CD14-positive monocyte (primary cell): Measurements from ENCODE around the gene HARBI1. TPM values are rescaled to one million over a fixed set of nuclear protein-coding genes. Genes with fewer than 3 reads are reported as not detected.

Experiments
- DNase-seq, 3 donors: peaks; one replicate each; pipeline ENCODE4 v3.0.0-alpha.2; 2011 to 2022
- H2AFZ ChIP-seq: 2 replicates; pipeline ENCODE4 v1.6.0; 2012; ENCODE audit warnings: mild to moderate bottlenecking, low read depth, low read length, inconsistent platforms; ENCODE audit not compliant: insufficient read depth, poor library complexity, severe bottlenecking
- H3K27ac ChIP-seq, 2 donors: 1 replicate in 1 of 2; 2 replicates in 1 of 2; pipeline ENCODE4 v1.5.1; 2012 to 2013; ENCODE audit warnings: low read length in 2 of 2, control low read depth in 1 of 2, inconsistent platforms in 1 of 2, low read depth in 1 of 2, mild to moderate bottlenecking in 1 of 2
- H3K27me3 ChIP-seq, 2 donors: one replicate each; pipeline versions ENCODE4 v1.6.0 to v1.6.1; 2011 to 2013; ENCODE audit warnings: low read length in 2 of 2; ENCODE audit not compliant: control insufficient read depth in 2 of 2, insufficient read depth in 2 of 2
- H3K36me3 ChIP-seq, 2 donors: replicated peaks in 1 of 2; 1 replicate in 1 of 2; 2 replicates in 1 of 2; pipeline versions ENCODE4 v1.5.1 to v1.6.1; 2012 to 2013; ENCODE audit warnings: low read length in 2 of 2, control low read depth in 1 of 2, inconsistent platforms in 1 of 2, mild to moderate bottlenecking in 1 of 2; ENCODE audit not compliant: insufficient read depth in 2 of 2, control insufficient read depth in 1 of 2
- H3K4me1 ChIP-seq, 2 donors: 1 replicate in 1 of 2; 2 replicates in 1 of 2; pipeline versions ENCODE4 v1.5.1 to v1.6.1; 2012 to 2013; ENCODE audit warnings: low read length in 2 of 2, control low read depth in 1 of 2, inconsistent platforms in 1 of 2, mild to moderate bottlenecking in 1 of 2, moderate library complexity in 1 of 2; ENCODE audit not compliant: insufficient read depth in 2 of 2, control insufficient read depth in 1 of 2
- H3K4me2 ChIP-seq: replicated peaks from 2 replicates; pipeline ENCODE3; 2012; ENCODE audit warnings: low read length, moderate library complexity, mild to moderate bottlenecking; ENCODE audit not compliant: poor library complexity, severe bottlenecking; ENCODE audit errors: extremely low read depth
- H3K4me3 ChIP-seq, 3 experiments: fragments of 200-600 bp in 1 of 3; sonication (generic) in 1 of 3; replicated peaks in 1 of 3; 1 replicate in 2 of 3; 2 replicates in 1 of 3; pipeline ENCODE4 v1.5.1; 2011 to 2013; ENCODE audit warnings: low read length in 3 of 3, mild to moderate bottlenecking in 3 of 3, control low read depth in 2 of 3, low read depth in 2 of 3, inconsistent platforms in 1 of 3, moderate library complexity in 1 of 3
- H3K79me2 ChIP-seq: 2 replicates; pipeline ENCODE4 v1.6.0; 2012; ENCODE audit warnings: mild to moderate bottlenecking, control low read depth, inconsistent platforms, low read length, moderate library complexity; ENCODE audit not compliant: insufficient read depth
- H3K9ac ChIP-seq: 2 replicates; pipeline ENCODE4 v1.6.0; 2017; ENCODE audit warnings: low read length, mild to moderate bottlenecking; ENCODE audit not compliant: insufficient read depth, poor library complexity, severe bottlenecking
- H3K9me3 ChIP-seq, 2 donors: replicated peaks in 1 of 2; 1 replicate in 1 of 2; 2 replicates in 1 of 2; pipeline versions ENCODE4 v1.5.1 to v1.6.1; 2012 to 2013; ENCODE audit warnings: low read length in 2 of 2, control low read depth in 1 of 2; ENCODE audit not compliant: control insufficient read depth in 1 of 2, insufficient read depth in 1 of 2
- H4K20me1 ChIP-seq: 2 replicates; pipeline ENCODE4 v1.6.0; 2012; ENCODE audit warnings: mild to moderate bottlenecking, low read length, control low read depth, moderate library complexity; ENCODE audit not compliant: insufficient read depth
- H3K27ac Mint-ChIP-seq, 7 donors: one replicate each; pipeline ENCODE4 v1.8.0; 2020; ENCODE audit warnings: mild to moderate bottlenecking in 7 of 7, mixed read lengths in 7 of 7, moderate library complexity in 6 of 7, inconsistent platforms in 2 of 7
- H3K27me3 Mint-ChIP-seq, 3 donors: one replicate each; pipeline ENCODE4 v1.8.0; 2021 to 2022; ENCODE audit warnings: low read depth in 3 of 3, mild to moderate bottlenecking in 3 of 3, mixed read lengths in 3 of 3, moderate library complexity in 3 of 3, inconsistent platforms in 1 of 3
- H3K36me3 Mint-ChIP-seq, 2 donors: one replicate each; pipeline ENCODE4 v1.8.0; 2020; ENCODE audit warnings: mixed read lengths in 2 of 2, inconsistent platforms in 1 of 2, mild to moderate bottlenecking in 1 of 2
- H3K4me1 Mint-ChIP-seq: one replicate; pipeline ENCODE4 v1.8.0; 2020; ENCODE audit warnings: mild to moderate bottlenecking, mixed read lengths
- H3K4me3 Mint-ChIP-seq, 2 donors: one replicate each; pipeline ENCODE4 v1.8.0; 2020; ENCODE audit warnings: mild to moderate bottlenecking in 2 of 2, mixed read lengths in 2 of 2, moderate library complexity in 1 of 2
- H3K9me3 Mint-ChIP-seq, 7 donors: one replicate each; pipeline ENCODE4 v1.8.0; 2020 to 2022; ENCODE audit warnings: mixed read lengths in 7 of 7, mild to moderate bottlenecking in 6 of 7, moderate library complexity in 6 of 7, inconsistent platforms in 2 of 7
- WGBS: methylation state at CpG from one replicate; pipeline ENCODE4 v1.1.5; 2013; ENCODE audit warnings: missing lambda C conversion rate; ENCODE audit not compliant: insufficient coverage; 5-methylcytosine and 5-hydroxymethylcytosine counted together
- intact Hi-C, 2 donors: fragments of 100-400 bp; cut with micrococcal nuclease; formaldehyde crosslinking; loops; one replicate each; pipeline versions ENCODE4 v1.15.0 to v1.15.1; 2023
- polyA plus RNA-seq, 3 donors: library from polyadenylated mRNA; depleted of rRNA in 1 of 3; unstranded in 2 of 3; stranded (reverse) in 1 of 3; fragments of 300-500 nt in 2 of 3; fragments of >200 nt in 1 of 3; fragmentation: Illumina TruSeq in 2 of 3; gene quantifications; 1 replicate in 2 of 3; 2 replicates in 1 of 3; pipeline ENCODE4 v1.2.3, GENCODE V29; 2012 to 2021
- TF ChIP-seq, protein P1 (sequence below): fragments of 200-600 bp; IDR thresholded peaks from one replicate; pipeline ENCODE4 v1.8.0; 2022; ENCODE audit warnings: antibody characterized with exemption, mild to moderate bottlenecking

The HARBI1 gene
- polyA plus RNA-seq, 3 donors: 2.1 to 4.4 (median 2.1) TPM

GRCh38 chr11:46609386-46609785 is 7.6 kb downstream of the HARBI1 start:
- no peaks in the 10 kb centered on the region for H4K20me1 ChIP-seq

GRCh38 chr11:46607516-46607915 is 9.5 kb downstream of the HARBI1 start:
- TF ChIP-seq, protein P1, sequence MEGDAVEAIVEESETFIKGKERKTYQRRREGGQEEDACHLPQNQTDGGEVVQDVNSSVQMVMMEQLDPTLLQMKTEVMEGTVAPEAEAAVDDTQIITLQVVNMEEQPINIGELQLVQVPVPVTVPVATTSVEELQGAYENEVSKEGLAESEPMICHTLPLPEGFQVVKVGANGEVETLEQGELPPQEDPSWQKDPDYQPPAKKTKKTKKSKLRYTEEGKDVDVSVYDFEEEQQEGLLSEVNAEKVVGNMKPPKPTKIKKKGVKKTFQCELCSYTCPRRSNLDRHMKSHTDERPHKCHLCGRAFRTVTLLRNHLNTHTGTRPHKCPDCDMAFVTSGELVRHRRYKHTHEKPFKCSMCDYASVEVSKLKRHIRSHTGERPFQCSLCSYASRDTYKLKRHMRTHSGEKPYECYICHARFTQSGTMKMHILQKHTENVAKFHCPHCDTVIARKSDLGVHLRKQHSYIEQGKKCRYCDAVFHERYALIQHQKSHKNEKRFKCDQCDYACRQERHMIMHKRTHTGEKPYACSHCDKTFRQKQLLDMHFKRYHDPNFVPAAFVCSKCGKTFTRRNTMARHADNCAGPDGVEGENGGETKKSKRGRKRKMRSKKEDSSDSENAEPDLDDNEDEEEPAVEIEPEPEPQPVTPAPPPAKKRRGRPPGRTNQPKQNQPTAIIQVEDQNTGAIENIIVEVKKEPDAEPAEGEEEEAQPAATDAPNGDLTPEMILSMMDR: no peak
- Mint-ChIP-seq H3K9me3 (no peaks in the 10 kb centered on the region), H3K4me3 (no peak overlapping the region), H3K4me1 (peaks cover 3% of the 10 kb centered on the region), H3K36me3 (peaks cover 7 to 12% of the 10 kb centered on the region in 2 donors), H3K27me3 (peaks cover 0 to 1% (median 0%) of the 10 kb centered on the region in 3 donors), H3K27ac (no peak overlapping the region)
- Histone ChIP-seq H4K20me1 (no peaks in the 10 kb centered on the region), H3K4me3 (no peak overlapping the region), H3K9me3 (no peaks in the 10 kb centered on the region), H3K4me1 (no peaks in the 10 kb centered on the region), H2AFZ (no peak overlapping the region), H3K27me3 (no peaks in the 10 kb centered on the region), H3K9ac (no peak overlapping the region), H3K36me3 (peaks cover 7 to 16% of the 10 kb centered on the region in 2 donors), H3K79me2 (no peaks in the 10 kb centered on the region), H3K27ac (no peak overlapping the region), H3K4me2 (no peak overlapping the region)
- no peak for DNase-seq
- intact Hi-C loops: no loop called here
- WGBS: no CpG with 5 or more reads among the region's 1 CpG

More at GRCh38 chr11:46609386-46609785, 7.6 kb downstream of the HARBI1 start:
- TF ChIP-seq, protein P1: no peak
- Histone ChIP-seq H3K4me1 (no peaks in the 10 kb centered on the region), H3K4me2 (no peak overlapping the region), H3K9ac (no peak overlapping the region), H3K79me2 (no peaks in the 10 kb centered on the region), H3K4me3 (no peak overlapping the region), H2AFZ (no peak overlapping the region), H3K36me3 (peaks cover 0 to 1% of the 10 kb centered on the region in 2 donors), H3K27me3 (no peaks in the 10 kb centered on the region), H3K9me3 (no peaks in the 10 kb centered on the region), H3K27ac (no peak overlapping the region)
- Mint-ChIP-seq H3K4me1 (peaks cover 3% of the 10 kb centered on the region), H3K27ac (no peak overlapping the region), H3K27me3 (peaks cover 0 to 1% (median 0%) of the 10 kb centered on the region in 3 donors), H3K9me3 (no peaks in the 10 kb centered on the region), H3K4me3 (no peak overlapping the region), H3K36me3 (peaks cover 0 to 5% of the 10 kb centered on the region in 2 donors)
- intact Hi-C loops: no loop called here
- DNase-seq: no peak
- no CpG with 5 or more reads among the region's 6 CpGs for WGBS
